Measurements from ENCODE around the gene CHRNB4.
"Not testable (repeated sequence)": the region's sequence is repeated elsewhere in the genome, so short reads cannot be mapped to it uniquely, and the experiment has no call there.

The CHRNB4 gene, protein sequence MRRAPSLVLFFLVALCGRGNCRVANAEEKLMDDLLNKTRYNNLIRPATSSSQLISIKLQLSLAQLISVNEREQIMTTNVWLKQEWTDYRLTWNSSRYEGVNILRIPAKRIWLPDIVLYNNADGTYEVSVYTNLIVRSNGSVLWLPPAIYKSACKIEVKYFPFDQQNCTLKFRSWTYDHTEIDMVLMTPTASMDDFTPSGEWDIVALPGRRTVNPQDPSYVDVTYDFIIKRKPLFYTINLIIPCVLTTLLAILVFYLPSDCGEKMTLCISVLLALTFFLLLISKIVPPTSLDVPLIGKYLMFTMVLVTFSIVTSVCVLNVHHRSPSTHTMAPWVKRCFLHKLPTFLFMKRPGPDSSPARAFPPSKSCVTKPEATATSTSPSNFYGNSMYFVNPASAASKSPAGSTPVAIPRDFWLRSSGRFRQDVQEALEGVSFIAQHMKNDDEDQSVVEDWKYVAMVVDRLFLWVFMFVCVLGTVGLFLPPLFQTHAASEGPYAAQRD

DNA sequence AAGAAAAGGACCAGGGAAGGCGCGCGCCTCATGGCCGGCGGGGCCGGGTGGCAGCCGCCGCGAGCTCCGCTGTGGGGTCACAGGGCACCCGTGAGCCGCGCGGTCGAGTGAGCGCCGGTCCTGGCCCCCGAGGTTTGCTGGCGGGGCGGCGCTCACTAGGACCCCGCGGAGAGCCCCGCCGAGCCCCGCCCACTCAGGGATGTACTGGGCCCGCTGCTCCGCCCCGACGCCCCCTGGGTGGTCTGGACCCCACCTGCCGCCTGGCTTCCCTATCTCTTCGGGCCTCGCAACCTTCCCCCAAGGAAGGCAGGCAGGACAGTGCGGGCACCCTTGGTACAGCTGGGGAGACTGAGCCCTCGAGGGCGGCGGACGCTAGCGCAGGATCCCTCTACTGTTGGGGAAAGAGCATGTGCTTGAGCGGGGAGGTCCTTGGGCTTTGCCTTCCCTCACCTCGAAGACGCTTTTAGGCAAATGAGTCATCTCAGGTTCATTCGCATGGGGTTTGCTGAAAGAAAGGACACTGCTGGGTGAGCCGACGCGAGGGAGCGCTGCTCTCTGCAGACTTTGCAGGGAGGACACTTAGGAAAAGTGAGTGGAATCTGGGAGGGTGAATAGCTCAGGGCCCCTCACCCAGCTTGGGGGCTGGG lies at the start of gene CHRNB4:
CHRNB4 (minus strand) TSS at position 109 of the 647 bp plus-strand sequence; CDS start at position 32, 77 bp downstream.
- DNase-seq (ENCODE audit: low read depth in 2 of 3, low spot score in 2 of 3): no peak

DNA sequence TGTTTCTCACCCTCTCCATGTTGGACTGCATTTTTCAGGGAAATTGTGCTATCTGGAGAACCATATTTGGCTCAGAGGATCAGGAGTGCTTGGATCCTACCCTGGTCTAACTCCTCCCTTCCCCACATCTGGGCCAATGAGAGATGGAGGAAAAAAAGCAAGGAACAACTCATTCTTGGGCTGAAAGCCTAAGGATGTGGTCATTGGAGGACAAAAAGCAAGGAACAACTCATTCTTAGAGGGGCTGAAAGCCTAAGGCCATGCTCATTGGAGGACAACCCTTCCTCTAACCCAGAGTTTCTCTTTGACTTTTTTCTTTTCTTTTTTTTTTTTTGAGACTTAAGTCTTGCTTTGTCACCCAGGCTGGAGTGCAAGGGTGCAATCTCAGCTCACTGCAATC lies 48.6 kb upstream of the CHRNB4 start:
- no peak for DNase-seq (ENCODE audit: low read depth in 2 of 3, low spot score in 2 of 3)

DNA sequence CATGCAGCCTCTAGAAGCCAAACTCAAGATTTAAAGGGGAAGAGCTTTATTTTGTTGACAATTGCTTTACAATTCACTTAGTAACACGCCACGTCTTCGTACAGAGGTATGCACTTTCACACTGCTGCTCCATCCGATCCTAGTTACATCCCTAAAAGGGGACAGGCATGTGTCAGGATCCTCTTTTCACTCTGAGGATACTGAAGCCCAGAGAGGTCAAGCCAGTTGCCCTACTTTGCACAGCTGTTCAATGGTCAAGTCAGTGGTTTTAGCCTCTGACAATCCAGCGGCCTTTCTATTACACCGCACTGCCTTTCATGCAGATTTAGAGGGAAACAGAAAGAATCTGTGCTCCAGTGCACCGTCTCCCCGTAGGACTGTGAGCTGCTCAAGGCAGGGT lies 44.9 kb upstream of the CHRNB4 start:
- DNase-seq (ENCODE audit: low read depth in 2 of 3, low spot score in 2 of 3): no peak

DNA sequence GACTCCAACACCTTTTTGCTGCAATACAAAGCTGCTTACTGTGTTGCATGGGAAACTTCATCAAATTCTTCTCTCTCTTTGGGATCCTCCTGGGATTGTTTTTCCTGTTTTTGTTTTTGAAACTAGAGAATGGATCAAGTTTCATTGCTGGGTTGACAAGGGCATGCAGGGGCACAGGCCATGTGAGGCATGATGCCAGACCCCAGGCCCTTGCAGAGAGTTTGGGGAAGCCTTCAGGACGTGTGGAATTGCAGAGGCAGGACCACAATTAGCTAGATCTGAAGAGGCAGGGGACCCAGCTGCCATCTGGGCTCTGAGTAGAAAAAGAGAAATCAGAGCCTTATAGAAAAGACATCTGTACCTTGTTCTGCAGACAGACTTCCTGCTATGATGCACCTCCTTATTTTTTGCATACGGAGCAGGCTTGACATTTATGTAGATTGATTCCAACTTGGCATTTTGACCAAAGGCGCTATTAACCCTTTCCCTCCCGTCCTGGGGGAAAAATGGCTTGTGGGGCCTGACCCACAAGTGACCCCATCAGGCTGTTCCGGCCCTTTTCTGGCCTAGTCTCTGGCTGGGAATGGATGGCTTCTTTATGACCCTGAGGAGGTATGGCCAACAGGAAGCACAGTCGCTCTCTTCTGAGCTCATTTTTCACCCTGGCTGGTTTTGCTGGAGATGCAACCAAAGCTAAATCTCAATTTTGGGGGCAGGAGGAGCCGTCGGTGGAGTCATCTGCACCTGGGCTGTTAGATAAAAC lies 44.3 kb upstream of the CHRNB4 start:
- no peak for DNase-seq (ENCODE audit: low read depth in 2 of 3, low spot score in 2 of 3)

DNA sequence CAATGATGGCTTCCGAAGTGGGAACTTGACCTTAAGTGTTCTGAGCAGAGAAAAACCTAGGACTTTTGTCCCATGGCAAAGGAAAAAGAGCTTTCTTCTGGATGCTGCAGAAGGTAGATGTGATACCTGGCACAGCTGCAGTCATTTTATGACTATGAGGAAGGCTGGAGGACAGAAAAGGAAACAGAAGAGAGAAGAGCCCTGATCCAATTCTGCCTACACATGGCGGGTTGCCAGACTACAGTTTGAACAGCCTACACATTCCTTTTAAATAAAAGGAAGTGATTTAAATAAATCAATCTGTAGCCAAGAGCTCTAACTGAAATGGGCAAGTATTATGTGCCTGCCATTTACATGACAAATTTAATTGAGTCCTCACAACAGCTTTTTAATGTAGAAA lies 43.6 kb upstream of the CHRNB4 start:
- no peak for DNase-seq (ENCODE audit: low read depth in 2 of 3, low spot score in 2 of 3)

DNA sequence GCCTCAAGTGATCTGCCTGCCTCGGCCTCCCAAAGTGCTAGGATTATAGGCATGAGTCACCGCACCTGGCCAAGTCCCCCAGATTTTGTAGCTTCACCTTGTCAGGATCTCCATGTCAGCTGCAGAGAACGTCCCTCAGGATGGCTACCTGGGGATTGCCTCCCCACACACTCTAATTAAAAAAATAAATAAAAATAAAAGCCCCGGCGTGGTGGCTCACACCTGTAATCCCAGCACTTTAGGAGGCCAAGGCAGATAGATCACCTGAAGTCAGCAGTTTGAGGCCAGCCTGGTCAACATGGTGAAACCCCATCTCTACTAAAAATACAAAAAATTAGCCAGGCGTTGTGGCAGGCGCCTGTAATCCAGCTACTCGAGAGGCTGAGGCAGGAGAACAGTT lies 42.6 kb upstream of the CHRNB4 start:
- DNase-seq (ENCODE audit: low read depth in 2 of 3, low spot score in 2 of 3): not testable (repeated sequence)

DNA sequence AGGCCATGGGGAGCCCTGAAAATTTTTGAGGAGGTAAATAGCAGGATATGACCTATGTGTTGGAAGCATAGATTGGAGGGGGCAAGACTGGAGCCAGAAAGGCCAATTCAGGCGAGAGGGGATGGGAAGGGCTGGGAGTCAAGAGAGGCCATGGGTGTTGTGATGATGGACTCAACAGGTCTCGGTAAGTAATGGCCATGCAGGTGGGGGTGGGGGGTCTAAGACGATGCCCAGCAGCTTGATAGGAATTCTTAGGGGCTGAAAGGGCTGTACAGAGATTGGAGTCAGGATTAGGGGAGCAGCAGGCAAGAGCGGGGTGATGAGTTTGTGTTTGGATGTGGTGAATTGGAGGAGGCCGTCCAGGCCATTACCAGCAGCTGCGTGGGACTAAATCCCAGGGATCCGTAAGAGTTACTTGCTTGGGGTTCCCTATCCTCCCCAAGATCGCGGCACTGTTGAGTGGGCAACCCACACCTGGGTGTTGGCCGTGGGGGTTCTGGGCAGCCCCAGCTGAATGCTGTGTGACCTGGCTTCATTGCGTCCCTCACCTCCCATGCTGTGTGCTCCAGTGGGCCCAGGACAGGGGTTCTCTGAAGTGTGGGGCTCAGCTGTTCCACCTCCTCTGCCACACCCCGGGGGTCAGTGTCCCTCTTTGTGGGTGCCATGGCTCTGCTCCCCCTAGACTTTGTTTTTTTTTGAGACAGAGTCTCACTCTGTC lies 41.8 kb upstream of the CHRNB4 start:
- DNase-seq (ENCODE audit: low read depth in 2 of 3, low spot score in 2 of 3): no peak

DNA sequence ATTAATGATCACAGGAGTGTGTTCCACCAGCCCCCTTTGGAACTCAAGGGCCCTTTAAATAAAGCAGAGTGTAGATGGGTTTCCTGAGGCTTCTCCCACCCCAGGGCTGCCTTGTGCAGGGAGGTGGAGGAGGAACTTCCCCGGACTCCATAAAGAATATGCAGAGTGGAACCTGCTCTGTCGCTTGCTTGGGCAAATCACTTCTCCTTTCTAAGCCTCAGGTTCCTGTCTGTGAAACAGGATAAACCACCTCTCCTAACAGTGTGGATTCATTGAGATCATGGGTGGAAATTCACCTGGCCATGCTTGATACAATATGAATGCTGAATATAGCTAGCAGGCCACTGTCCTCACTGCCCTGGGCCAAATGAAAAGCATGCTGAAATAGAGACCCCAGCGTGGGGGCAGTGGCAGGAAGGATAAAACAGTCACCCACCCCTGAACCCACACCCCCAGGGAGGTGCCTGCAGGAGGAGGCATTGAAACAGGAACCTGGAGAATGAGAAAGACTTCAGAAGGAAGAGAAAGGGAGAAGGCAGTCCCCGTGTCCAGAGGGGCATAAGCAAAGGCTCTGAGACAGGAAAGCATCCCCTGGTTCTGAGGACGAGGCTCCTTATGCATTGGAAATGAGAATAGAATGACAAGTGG lies 41.1 kb upstream of the CHRNB4 start:
- DNase-seq (ENCODE audit: low read depth in 2 of 3, low spot score in 2 of 3): no peak

DNA sequence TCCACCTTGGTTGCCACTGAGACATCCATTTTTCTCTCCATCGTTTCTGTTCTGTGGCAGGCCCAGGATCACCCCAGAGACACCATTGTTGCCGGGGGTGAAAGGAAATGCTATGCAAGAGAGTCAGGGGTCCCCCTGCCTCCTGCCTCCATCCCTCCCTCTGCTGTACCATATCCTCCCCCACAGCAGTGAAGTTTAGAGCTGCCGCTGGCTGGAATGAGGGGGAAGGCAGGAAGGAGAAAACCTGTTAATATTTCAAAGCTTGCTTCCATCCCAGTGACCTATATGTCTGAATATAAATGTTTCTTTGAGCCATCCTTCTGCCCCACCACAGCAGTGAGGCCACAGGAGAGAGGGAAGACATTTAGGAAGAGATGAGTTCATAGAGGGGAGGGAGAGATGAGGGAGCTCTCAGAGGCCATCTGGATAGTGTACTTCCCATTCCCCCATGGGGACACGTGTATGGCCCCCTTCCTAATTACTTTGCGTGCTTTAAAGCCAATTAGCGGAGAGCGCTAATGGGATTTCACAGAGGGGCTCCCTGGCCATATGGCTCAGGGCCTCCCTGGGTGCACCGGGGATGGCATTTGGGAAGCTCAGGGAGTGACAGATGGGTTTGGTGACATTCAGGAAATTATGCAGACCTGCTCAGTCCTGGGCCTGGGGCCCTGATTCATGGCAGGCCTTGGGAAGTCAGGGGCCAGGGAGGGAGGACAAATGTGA lies 40.4 kb upstream of the CHRNB4 start:
- DNase-seq (ENCODE audit: low read depth in 2 of 3, low spot score in 2 of 3): no peak

DNA sequence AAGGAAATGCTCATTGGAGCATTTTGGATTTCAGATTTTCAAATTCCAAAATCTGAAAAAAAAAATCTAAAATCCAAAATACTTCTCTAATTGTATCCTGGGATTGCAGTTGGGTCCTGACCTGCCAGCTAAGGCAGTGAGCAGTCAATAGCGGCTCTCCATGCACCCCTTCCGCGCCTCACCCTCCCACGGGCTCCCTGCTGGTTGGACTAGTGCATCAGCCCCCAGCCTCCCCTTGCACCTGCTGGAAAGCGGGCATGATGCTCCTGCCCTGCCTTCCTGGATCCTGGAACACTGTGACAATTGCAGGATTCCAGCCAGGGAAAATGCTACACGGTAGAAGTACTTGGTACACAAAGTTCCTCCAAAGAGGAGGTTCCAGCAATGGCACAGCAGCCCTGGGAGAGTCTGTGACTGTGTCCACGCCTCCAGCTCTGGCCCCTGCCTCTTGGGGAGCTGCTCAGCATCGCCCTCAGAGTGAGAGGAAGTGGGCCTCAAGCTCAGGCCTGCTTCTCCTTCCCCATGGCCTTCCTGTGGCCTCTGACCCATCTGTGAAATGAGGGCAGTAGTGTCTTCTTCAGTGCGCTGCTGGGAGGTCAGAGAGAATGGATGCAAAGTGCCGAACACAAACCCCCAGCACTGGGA lies 39.5 kb upstream of the CHRNB4 start:
- no peak for DNase-seq (ENCODE audit: low read depth in 2 of 3, low spot score in 2 of 3)

DNA sequence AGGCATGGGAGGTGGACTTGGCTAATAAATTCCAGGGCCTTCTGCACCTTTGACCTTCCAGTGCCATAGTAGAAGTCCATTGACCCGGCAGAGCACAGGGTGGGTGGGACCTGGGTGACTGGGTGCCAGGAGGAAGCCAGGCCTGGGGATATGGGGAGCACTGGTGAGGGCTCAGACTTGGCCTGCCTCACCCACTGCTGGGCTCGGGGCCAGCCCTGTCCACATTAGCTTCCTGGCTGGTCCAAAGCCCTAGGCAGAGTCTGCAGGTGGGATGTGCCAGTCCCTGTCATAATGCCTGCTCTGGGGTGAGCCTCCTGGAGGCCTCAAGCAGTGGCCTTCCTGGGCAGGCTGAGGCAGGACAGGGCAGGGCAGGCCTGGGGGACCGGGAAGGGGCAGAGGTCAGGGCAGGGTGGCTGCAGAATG lies 38.1 kb upstream of the CHRNB4 start:
- no peak for DNase-seq (ENCODE audit: low read depth in 2 of 3, low spot score in 2 of 3)

DNA sequence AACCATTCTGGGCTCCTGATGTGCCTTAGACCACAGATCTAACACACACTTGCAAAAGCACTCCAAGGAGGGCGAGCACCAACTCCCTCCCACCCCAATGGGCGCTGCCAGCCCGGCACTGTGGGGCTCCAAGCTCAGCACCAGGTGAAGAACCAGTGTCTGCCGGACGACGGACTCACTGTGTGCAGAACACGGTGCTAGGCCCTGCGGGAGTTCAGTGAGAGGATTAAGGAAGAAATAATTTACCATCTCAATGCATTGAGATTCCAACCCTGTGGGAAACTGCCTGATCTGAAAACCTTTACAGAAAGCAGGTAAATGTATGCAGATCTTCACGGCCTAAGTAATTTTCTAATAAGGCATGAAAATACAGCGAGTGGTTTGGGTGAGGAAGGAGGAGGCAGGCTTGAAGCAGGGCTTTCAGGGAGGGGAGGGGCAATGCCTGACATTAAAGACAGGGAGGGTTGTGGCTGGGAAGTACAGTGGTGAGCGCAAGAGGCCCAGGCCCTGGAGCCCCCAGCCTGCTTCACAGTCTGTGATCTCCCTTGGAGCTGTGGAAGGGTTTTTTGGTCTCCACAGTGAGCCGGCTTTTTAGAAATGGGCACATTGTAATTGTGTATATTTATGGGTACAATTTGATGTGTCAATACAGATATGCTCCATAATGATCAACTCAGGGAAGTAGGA lies 35.6 kb upstream of the CHRNB4 start:
- DNase-seq (ENCODE audit: low read depth in 2 of 3, low spot score in 2 of 3): no peak

DNA sequence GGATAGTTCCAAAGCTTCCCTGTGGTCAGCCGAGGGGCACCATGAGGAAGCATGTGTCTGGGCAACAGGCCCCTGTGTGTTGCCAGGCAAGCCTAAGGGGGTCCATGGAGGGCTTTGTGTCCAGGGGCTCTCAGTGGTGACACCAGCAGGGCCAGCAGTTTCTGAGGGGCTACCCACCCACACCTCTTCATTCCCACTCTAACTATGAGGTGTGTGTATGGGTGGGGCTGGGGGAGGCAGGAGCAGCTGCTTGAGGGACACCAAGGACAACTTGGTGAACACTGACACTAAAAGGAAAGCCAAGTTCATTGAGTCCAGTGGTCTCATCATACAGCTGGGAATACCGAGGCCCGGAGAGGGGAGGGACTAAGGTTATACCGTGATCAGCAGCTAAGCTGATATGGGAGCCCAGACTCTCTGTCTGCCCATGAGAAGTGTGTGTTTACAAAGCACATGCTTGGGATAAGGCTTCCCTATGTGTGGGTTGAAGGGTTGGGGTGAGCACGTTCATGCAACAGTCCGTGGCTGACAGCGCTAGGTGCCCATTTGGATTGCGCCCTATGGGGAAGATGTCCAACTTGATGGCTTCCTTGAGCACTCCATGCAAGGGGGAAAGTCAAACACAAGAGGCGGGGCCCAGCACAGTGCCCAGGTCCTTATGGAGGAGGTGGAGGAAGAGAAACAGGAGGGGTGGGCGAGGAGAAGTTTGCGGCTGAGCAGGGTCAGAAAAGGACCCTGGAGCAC lies 34.8 kb upstream of the CHRNB4 start:
- no peak for DNase-seq (ENCODE audit: low read depth in 2 of 3, low spot score in 2 of 3)

DNA sequence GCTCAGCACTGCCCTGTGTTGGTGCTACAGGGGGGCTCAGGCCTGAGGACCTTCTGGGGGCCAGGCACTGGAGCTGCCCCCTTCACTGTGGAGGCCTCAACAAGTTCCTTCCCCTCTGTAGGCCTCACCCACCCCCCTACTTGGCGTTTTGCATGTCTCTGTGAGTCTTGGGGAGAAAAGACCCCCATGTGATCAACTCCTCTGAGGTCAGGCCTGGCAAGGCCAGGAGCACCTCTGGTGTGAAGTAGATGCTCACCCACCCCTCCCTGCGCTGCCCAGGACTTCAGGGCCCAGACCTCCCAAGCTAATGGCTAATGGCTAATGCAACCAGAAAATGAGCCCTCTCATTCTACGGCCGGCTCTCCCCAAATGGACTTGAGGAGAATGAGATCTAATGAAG lies 34.2 kb upstream of the CHRNB4 start:
- no peak for DNase-seq (ENCODE audit: low read depth in 2 of 3, low spot score in 2 of 3)

DNA sequence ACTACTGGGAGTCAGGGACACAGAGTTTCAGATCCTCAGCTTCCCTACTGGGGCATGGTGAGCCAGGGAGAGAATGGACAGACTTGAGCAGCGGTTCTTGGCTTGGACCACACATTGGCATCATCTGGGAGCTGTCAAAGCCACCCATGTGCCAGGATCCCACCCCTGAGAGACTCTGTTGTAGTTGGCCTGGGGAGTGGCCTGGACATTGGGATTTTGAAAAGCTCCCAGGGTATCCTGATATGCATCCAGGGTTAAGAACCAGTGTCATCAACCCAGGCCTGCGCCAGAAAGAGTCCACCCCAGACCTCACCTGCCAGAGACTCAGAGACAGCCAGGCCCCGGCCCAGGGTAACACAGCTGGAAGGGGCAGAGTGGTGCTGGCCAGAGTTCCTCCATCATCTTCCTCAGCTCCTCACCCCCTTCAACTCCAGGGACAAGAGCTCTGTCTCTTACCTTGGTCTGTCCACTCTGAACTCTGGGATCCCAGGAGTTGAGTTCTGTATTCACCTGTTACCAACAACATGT lies 33.0 kb upstream of the CHRNB4 start:
- DNase-seq (ENCODE audit: low read depth in 2 of 3, low spot score in 2 of 3): no peak

DNA sequence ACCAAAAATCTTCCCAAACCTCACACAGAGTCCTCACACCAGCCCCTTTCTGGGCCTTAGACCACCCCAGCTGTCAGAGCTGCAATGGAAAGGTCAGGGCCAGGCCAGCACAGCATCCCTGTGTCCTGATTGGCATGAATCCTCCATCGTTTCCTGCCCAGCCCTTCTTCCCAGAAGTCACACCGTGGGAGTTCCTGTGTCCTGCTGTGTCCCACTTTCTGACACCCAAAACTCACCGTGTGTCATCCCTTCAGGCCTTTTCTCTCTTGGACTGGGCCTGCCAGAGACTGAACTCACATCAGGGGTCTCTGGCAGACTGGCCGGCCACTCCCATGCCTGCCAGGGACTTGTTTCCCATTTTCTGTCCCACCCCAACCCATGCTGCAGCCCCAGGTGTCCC lies 32.5 kb upstream of the CHRNB4 start:
- DNase-seq (ENCODE audit: low read depth in 2 of 3, low spot score in 2 of 3): no peak

DNA sequence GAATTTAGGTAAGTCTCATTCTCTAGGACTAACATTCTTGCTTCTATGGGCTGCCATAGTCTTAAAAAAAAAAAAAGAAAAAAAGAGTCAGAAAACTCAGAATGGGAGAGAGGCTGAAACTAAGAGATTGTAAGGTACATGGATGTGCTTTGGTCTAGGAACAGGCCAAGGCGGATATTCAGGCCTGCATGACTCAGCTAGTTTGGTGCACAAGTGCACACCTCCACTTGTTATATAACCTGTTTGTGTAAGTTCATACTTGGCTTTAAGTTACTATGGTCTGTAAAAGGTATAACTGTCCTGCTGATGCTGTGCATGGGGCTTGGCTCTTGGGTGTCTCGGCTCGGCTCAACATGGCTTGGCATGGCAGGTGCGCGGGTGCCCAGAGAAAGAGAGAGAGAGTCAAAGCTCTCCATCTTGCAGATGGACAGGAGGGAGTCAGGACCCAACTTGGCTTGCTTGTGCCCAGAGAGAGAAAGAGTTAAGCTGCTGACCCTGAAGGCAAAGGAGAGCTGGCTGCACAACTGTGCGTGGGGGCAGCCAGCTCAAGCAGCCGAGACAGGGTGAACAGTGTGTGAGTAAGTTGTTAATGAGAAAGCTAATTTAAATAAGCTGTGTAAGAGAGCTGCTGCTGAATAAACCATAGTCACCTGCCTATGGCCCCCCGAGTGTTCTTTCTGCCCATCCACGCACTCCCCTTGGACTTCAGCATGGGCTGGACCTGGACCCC lies 31.4 kb upstream of the CHRNB4 start:
- no peak for DNase-seq (ENCODE audit: low read depth in 2 of 3, low spot score in 2 of 3)
